ENCODE results near the gene SFI1.

- TF ChIP-seq CTCF (conservative IDR thresholded peaks at IDR 0.05; ENCODE audit: low read length) (no peak), EZH2phosphoT487 (IDR thresholded peaks at IDR 0.05; ENCODE audit: borderline replicate concordance) (no peak)
Measured at GRCh38 chr22:31540966-31541365, 44.6 kb downstream of the SFI1 start.

Measured in Loucy (cell line).